ENCODE measurements around the gene CGNL1.

CGNL1 gene

GRCh38 chr15:57455929-57456328 is 79.6 kb downstream of the CGNL1 start:
- ChIA-PET CTCF (no interaction called here), POLR2A (no interaction called here)
- TF ChIP-seq ZNF549 (tag by site-specific recombination; IDR thresholded peaks at IDR 0.05) (no peak), SETDB1 (IDR thresholded peaks at IDR 0.05; ENCODE audit: insufficient read length, low read length) (no peak), ZNF792 (tag by site-specific recombination; IDR thresholded peaks at IDR 0.05) (no peak), SCRT1 (tag by site-specific recombination; IDR thresholded peaks at IDR 0.05; ENCODE audit: borderline replicate concordance) (no peak), ZNF830 (tag by site-specific recombination; IDR thresholded peaks at IDR 0.05; ENCODE audit: low read depth) (no peak), ZNF16 (tag by site-specific recombination; IDR thresholded peaks at IDR 0.05; ENCODE audit: low read depth) (no peak), ZNF423 (tag by site-specific recombination; IDR thresholded peaks at IDR 0.05) (no peak), PRDM4 (tag by site-specific recombination; IDR thresholded peaks at IDR 0.05) (peak; percentile 75; the same call in 1 of the 2 replicates)
- no peaks in the 10 kb centered on the region for H3K9me3 ChIP-seq (ENCODE audit: control insufficient read depth, insufficient read depth, low read depth, low read length)
- H3K4me3 ChIP-seq (ENCODE audit: low read depth, low read length) = no peak overlapping the region
- no peaks in the 10 kb centered on the region for H3K36me3 ChIP-seq (ENCODE audit: control insufficient read depth in 2 of 2, insufficient read depth in 1 of 2, low read length in 2 of 2)
- H3K4me1 ChIP-seq (ENCODE audit: control insufficient read depth, insufficient read depth, low read length) = peaks cover 4% of the 10 kb centered on the region; the same call in 1 of the 2 replicates
- no peak overlapping the region for H3K27ac ChIP-seq (ENCODE audit: extremely low read depth, low read depth, low read length)

GRCh38 chr15:57456559-57456958 is 80.3 kb downstream of the CGNL1 start:
- no peaks in the 10 kb centered on the region for H3K9me3 ChIP-seq (ENCODE audit: control insufficient read depth, insufficient read depth, low read depth, low read length)
- H3K4me1 ChIP-seq (ENCODE audit: control insufficient read depth, insufficient read depth, low read length) = peaks cover 4% of the 10 kb centered on the region; the same call in 1 of the 2 replicates
- ChIA-PET CTCF (no interaction called here), POLR2A (no interaction called here)
- no peak overlapping the region for H3K27ac ChIP-seq (ENCODE audit: extremely low read depth, low read depth, low read length)
- no peak overlapping the region for H3K4me3 ChIP-seq (ENCODE audit: low read depth, low read length)
- no peaks in the 10 kb centered on the region for H3K36me3 ChIP-seq (ENCODE audit: control insufficient read depth in 2 of 2, insufficient read depth in 1 of 2, low read length in 2 of 2)
- TF ChIP-seq ZNF639 (tag by site-specific recombination; IDR thresholded peaks at IDR 0.05) (no peak), ZNF274 (IDR thresholded peaks at IDR 0.05; ENCODE audit: low read length) (no peak), ZNF274 (tag by site-specific recombination; IDR thresholded peaks at IDR 0.05; ENCODE audit: borderline replicate concordance) (no peak), ZNF660 (tag by site-specific recombination; IDR thresholded peaks at IDR 0.05) (no peak), HOXA7 (CRISPR knock-in tag; IDR thresholded peaks at IDR 0.05; ENCODE audit: borderline replicate concordance) (no peak), ZNF10 (tag by site-specific recombination; IDR thresholded peaks at IDR 0.05) (no peak), ZNF518A (tag by site-specific recombination; conservative IDR thresholded peaks at IDR 0.05; ENCODE audit: low read depth) (no peak), EGR2 (tag by site-specific recombination; IDR thresholded peaks at IDR 0.05; ENCODE audit: low read depth) (no peak), ZNF23 (tag by site-specific recombination; IDR thresholded peaks at IDR 0.05; ENCODE audit: borderline replicate concordance) (no peak), ZNF280D (tag by site-specific recombination; IDR thresholded peaks at IDR 0.05) (no peak), KLF17 (tag by site-specific recombination; IDR thresholded peaks at IDR 0.05) (no peak), ZNF202 (tag by site-specific recombination; IDR thresholded peaks at IDR 0.05; ENCODE audit: borderline replicate concordance) (no peak), ZNF596 (tag by site-specific recombination; IDR thresholded peaks at IDR 0.05) (no peak), GLI4 (tag by site-specific recombination; IDR thresholded peaks at IDR 0.05) (no peak)
